GM20000 (cell line): Measurements from ENCODE around the gene LECT2.

Experiments used
- DNase-seq: peaks from one replicate; pipeline ENCODE4 v3.0.0; 2012; ENCODE audit warnings: low spot score
- CTCF ChIP-seq: IDR thresholded peaks from 2 replicates; pipeline ENCODE4 v1.5.1; 2012; ENCODE audit warnings: mild to moderate bottlenecking, control low read depth; ENCODE audit errors: extremely low read depth, missing control alignments

LECT2 gene

GRCh38 chr5:135941711-135942110 is 13.1 kb downstream of the LECT2 start:
- TF ChIP-seq CTCF: no peak
- no peak for DNase-seq

- DNase-seq: no peak
- TF ChIP-seq CTCF: no peak
Measured at GRCh38 chr5:135937245-135937911, 17.4 kb downstream of the LECT2 start.

GRCh38 chr5:135934939-135935338 is 19.8 kb downstream of the LECT2 start:
- no peak for TF ChIP-seq CTCF
- DNase-seq: no peak

GRCh38 chr5:135930949-135931295 is 23.9 kb downstream of the LECT2 start:
- TF ChIP-seq CTCF: no peak

GRCh38 chr5:135930029-135930948 is 24.5 kb downstream of the LECT2 start:
- TF ChIP-seq CTCF: no peak
- DNase-seq: peak; percentile 18

More at GRCh38 chr5:135930949-135931295, 23.9 kb downstream of the LECT2 start:
- no peak for DNase-seq

- TF ChIP-seq CTCF: no peak
- DNase-seq: no peak
Measured at GRCh38 chr5:135921388-135921787, 33.4 kb downstream of the LECT2 start.

- TF ChIP-seq CTCF: no peak
- DNase-seq: no peak
Measured at GRCh38 chr5:135920199-135920598, 34.6 kb downstream of the LECT2 start.
